Keratinocyte (primary cell): ENCODE data around the gene AP3D1.

Experiments
- CTCF ChIP-seq, 3 experiments: IDR thresholded peaks in 1 of 3; conservative IDR thresholded peaks in 1 of 3; optimal IDR thresholded peaks in 1 of 3; 2 replicates in 2 of 3; 3 replicates in 1 of 3; pipeline versions ENCODE3 to v1.5.1; 2011; ENCODE audit warnings: low read length in 3 of 3, mild to moderate bottlenecking in 3 of 3, moderate library complexity in 2 of 3, control low read depth in 1 of 3, inconsistent platforms in 1 of 3; ENCODE audit not compliant: insufficient read depth in 2 of 3; ENCODE audit errors: extremely low read depth in 1 of 3
- EZH2 ChIP-seq: IDR thresholded peaks from one replicate; pipeline ENCODE4 v1.6.1; 2012; ENCODE audit warnings: inconsistent platforms, mild to moderate bottlenecking, low read length, moderate library complexity

- TF ChIP-seq CTCF (optimal IDR thresholded peaks at IDR 0.05 in 1 of 3, IDR thresholded peaks at IDR 0.05 in 1 of 3, conservative IDR thresholded peaks at IDR 0.05 in 1 of 3; ENCODE audit: extremely low read depth in 1 of 3, insufficient read depth in 2 of 3, low read length in 3 of 3): no peak
- no peak for TF ChIP-seq EZH2
These were observed 27.5 kb downstream of the AP3D1 start for GRCh38 chr19:2123682-2124387.
